Measurements from ENCODE around the gene CCDC122. TPM values are rescaled to one million over a fixed set of nuclear protein-coding genes. Genes with fewer than 3 reads are reported as not detected.

Gene CCDC122
- total RNA-seq, 1 experiment from 2014 or later = 7.9 TPM

- Histone ChIP-seq H3K27me3 (ENCODE audit: insufficient read depth, low read depth) (no peaks in the 10 kb centered on the region), H3K79me2 (ENCODE audit: low read depth) (no peaks in the 10 kb centered on the region), H3K27ac (no peak overlapping the region), H3K4me2 (no peak overlapping the region), H3K9me3 (ENCODE audit: insufficient read depth, low read depth) (no peaks in the 10 kb centered on the region), H3K36me3 (ENCODE audit: low read depth) (no peaks in the 10 kb centered on the region), H4K20me1 (ENCODE audit: insufficient read depth) (no peaks in the 10 kb centered on the region), H3F3A (ENCODE audit: insufficient read depth, low read depth) (no peaks in the 10 kb centered on the region), H3K9me2 (ENCODE audit: insufficient read depth) (no peaks in the 10 kb centered on the region), H3K4me1 (replicated peaks; ENCODE audit: insufficient read depth) (no peaks in the 10 kb centered on the region), H2AFZ (no peak overlapping the region), H3K4me3 (no peak overlapping the region)
- no TSS peak for BruUV-seq (replicated peaks)
- no peak for DNase-seq
- POLR2A ChIA-PET (ENCODE audit: unreplicated experiment) = no interaction called here
- intact Hi-C loops (cut with micrococcal nuclease; ENCODE audit: unreplicated experiment) = no loop called here
- CTCF ChIA-PET = interaction anchor here (0.6 kb wide), 1 partner anchor 1361 kb away, joined by 3 read pairs; no protein-coding TSS in a partner anchor
- TF ChIP-seq EZH2 (IDR thresholded peaks at IDR 0.05; ENCODE audit: low read depth) (no peak), CTCF (conservative IDR thresholded peaks at IDR 0.05) (no peak)
These were observed 56.6 kb downstream of the CCDC122 start for GRCh38 chr13:43822969-43823368.

GRCh38 chr13:43816401-43816889 lies 63.1 kb downstream of the CCDC122 start:
- no peak for DNase-seq
- no peak for TF ChIP-seq EZH2 (IDR thresholded peaks at IDR 0.05; ENCODE audit: low read depth)
- no peak for TF ChIP-seq CTCF (conservative IDR thresholded peaks at IDR 0.05)
- Histone ChIP-seq H3K4me3 (no peak overlapping the region), H4K20me1 (ENCODE audit: insufficient read depth) (no peaks in the 10 kb centered on the region), H3K36me3 (ENCODE audit: low read depth) (no peaks in the 10 kb centered on the region), H3K4me1 (replicated peaks; ENCODE audit: insufficient read depth) (no peaks in the 10 kb centered on the region), H3K9me3 (ENCODE audit: insufficient read depth, low read depth) (no peaks in the 10 kb centered on the region), H3F3A (ENCODE audit: insufficient read depth, low read depth) (no peaks in the 10 kb centered on the region), H2AFZ (no peak overlapping the region), H3K9me2 (ENCODE audit: insufficient read depth) (no peaks in the 10 kb centered on the region), H3K27me3 (ENCODE audit: insufficient read depth, low read depth) (no peaks in the 10 kb centered on the region), H3K4me2 (no peak overlapping the region), H3K79me2 (ENCODE audit: low read depth) (no peaks in the 10 kb centered on the region), H3K27ac (no peak overlapping the region)
- BruUV-seq (replicated peaks) = no TSS peak
- ChIA-PET CTCF (interaction anchor here (0.7 kb wide), 2 partner anchors 22 to 904 kb away, joined by 3 read pairs; no protein-coding TSS in a partner anchor), POLR2A (ENCODE audit: unreplicated experiment) (interaction anchor here (0.7 kb wide), 1 partner anchor 1185 kb away, joined by 5 read pairs; no protein-coding TSS in a partner anchor)
- intact Hi-C loops (cut with micrococcal nuclease; ENCODE audit: unreplicated experiment) = no loop called here

GRCh38 chr13:43815204-43815603 lies 64.3 kb downstream of the CCDC122 start:
- TF ChIP-seq EZH2 (IDR thresholded peaks at IDR 0.05; ENCODE audit: low read depth) (no peak), CTCF (conservative IDR thresholded peaks at IDR 0.05) (no peak)
- peak in 1 of 2 experiments; percentile 11 for DNase-seq
- Histone ChIP-seq H3K4me3 (no peak overlapping the region), H3K9me3 (ENCODE audit: insufficient read depth, low read depth) (no peaks in the 10 kb centered on the region), H3K27ac (no peak overlapping the region), H3K27me3 (ENCODE audit: insufficient read depth, low read depth) (no peaks in the 10 kb centered on the region), H3F3A (ENCODE audit: insufficient read depth, low read depth) (no peaks in the 10 kb centered on the region), H3K36me3 (ENCODE audit: low read depth) (no peaks in the 10 kb centered on the region), H2AFZ (no peak overlapping the region), H4K20me1 (ENCODE audit: insufficient read depth) (no peaks in the 10 kb centered on the region), H3K4me2 (no peak overlapping the region), H3K4me1 (replicated peaks; ENCODE audit: insufficient read depth) (no peaks in the 10 kb centered on the region), H3K9me2 (ENCODE audit: insufficient read depth) (no peaks in the 10 kb centered on the region), H3K79me2 (ENCODE audit: low read depth) (no peaks in the 10 kb centered on the region)
- ChIA-PET CTCF (interaction anchor here (0.6 kb wide), 1 partner anchor 29 kb away, joined by 4 read pairs; the partner anchor contains the start of gene ENOX1), POLR2A (ENCODE audit: unreplicated experiment) (no interaction called here)
- BruUV-seq (replicated peaks) = no TSS peak
- intact Hi-C loops (cut with micrococcal nuclease; ENCODE audit: unreplicated experiment) = no loop called here
